SK-N-SH (cell line): Measurements from ENCODE around the gene MTHFD2L. TPM values are rescaled to one million over a fixed set of nuclear protein-coding genes. Genes with fewer than 3 reads are reported as not detected.

Experiments
- CTCF ChIA-PET: fragments of 300-600, 350-600 bp; formaldehyde crosslinking; extraction: SDS; loops from one replicate; lab custom pipeline; 2021; lab: Yijun Ruan, JAX
- POLR2A ChIA-PET: fragments of 350-600 bp; sonication (Branson Sonifier 250); formaldehyde crosslinking; extraction: SDS; loops from one replicate; lab custom pipeline; 2020; ENCODE audit warnings: antibody characterized with exemption, inconsistent platforms; lab: Yijun Ruan, JAX
- DNase-seq: peaks from one replicate; pipeline ENCODE4 v3.0.0; 2012
- H2AFZ ChIP-seq: fragments of 200-600 bp; sonication (generic); 2 replicates; pipeline ENCODE4 v1.8.1; 2016; ENCODE audit warnings: antibody characterized with exemption, mild to moderate bottlenecking, low read depth
- H3F3A ChIP-seq: fragments of 200-600 bp; sonication (generic); replicated peaks from 2 replicates; pipeline ENCODE3; 2016; ENCODE audit warnings: antibody characterized with exemption, mild to moderate bottlenecking; ENCODE audit not compliant: insufficient read depth
- H3K27ac ChIP-seq, 2 experiments: fragments of 200-500 bp in 1 of 2; fragments of 200-600 bp in 1 of 2; sonication (Bioruptor generic) in 1 of 2; sonication (generic), shearing (Covaris generic) in 1 of 2; 2 replicates each; pipeline versions ENCODE4 v1.5.1 to v1.6.1; 2014 to 2016; ENCODE audit warnings: low read depth in 2 of 2, inconsistent platforms in 1 of 2, low read length in 1 of 2, mild to moderate bottlenecking in 1 of 2, mixed read lengths in 1 of 2
- H3K27me3 ChIP-seq: fragments of 200-600 bp; sonication (generic), shearing (Covaris generic); 2 replicates; pipeline ENCODE4 v1.6.1; 2016; ENCODE audit warnings: mixed run types; ENCODE audit not compliant: insufficient read depth
- H3K36me3 ChIP-seq, 2 experiments: fragments of 200-500 bp in 1 of 2; fragments of 200-600 bp in 1 of 2; sonication (Bioruptor generic) in 1 of 2; sonication (generic) in 1 of 2; replicated peaks in 1 of 2; 2 replicates each; pipeline versions ENCODE3 to v1.5.1; 2014 to 2016; ENCODE audit warnings: low read length in 1 of 2, mild to moderate bottlenecking in 1 of 2; ENCODE audit not compliant: insufficient read depth in 2 of 2, control insufficient read depth in 1 of 2
- H3K4me1 ChIP-seq, 2 experiments: fragments of 200-500 bp in 1 of 2; fragments of 200-600 bp in 1 of 2; sonication (Bioruptor generic) in 1 of 2; sonication (generic), shearing (Covaris generic) in 1 of 2; 2 replicates each; pipeline versions ENCODE4 v1.5.1 to v1.6.1; 2014 to 2016; ENCODE audit warnings: low read depth in 1 of 2, low read length in 1 of 2, mixed run types in 1 of 2; ENCODE audit not compliant: insufficient read depth in 2 of 2, control insufficient read depth in 1 of 2
- H3K4me2 ChIP-seq: fragments of 200-600 bp; sonication (generic), shearing (Covaris generic); 2 replicates; pipeline ENCODE4 v1.6.1; 2017; ENCODE audit warnings: mixed run types
- H3K4me3 ChIP-seq, 2 experiments: fragments of 200-500 bp in 1 of 2; fragments of 200-600 bp in 1 of 2; sonication (Bioruptor generic) in 1 of 2; sonication (generic), shearing (Covaris generic) in 1 of 2; 2 replicates each; pipeline versions ENCODE4 v1.5.1 to v1.8.1; 2014 to 2016; ENCODE audit warnings: low read depth in 2 of 2, inconsistent platforms in 1 of 2, low read length in 1 of 2, mild to moderate bottlenecking in 1 of 2, mixed read lengths in 1 of 2, moderate library complexity in 1 of 2
- H3K79me2 ChIP-seq: fragments of 200-600 bp; sonication (generic); 2 replicates; pipeline ENCODE4 v1.8.1; 2017; ENCODE audit warnings: mild to moderate bottlenecking; ENCODE audit not compliant: insufficient read depth
- H3K9ac ChIP-seq: fragments of 200-600 bp; sonication (generic); 2 replicates; pipeline ENCODE4 v1.6.1; 2017; ENCODE audit warnings: mixed run types
- H3K9me2 ChIP-seq: fragments of 200-600 bp; sonication (generic); 2 replicates; pipeline ENCODE4 v1.6.1; 2017; ENCODE audit warnings: mixed run types
- H3K9me3 ChIP-seq: fragments of 200-600 bp; sonication (generic); 2 replicates; pipeline ENCODE4 v1.6.1; 2017; ENCODE audit warnings: mixed run types, mild to moderate bottlenecking, moderate library complexity
- H4K20me1 ChIP-seq: fragments of 200-600 bp; sonication (generic); 2 replicates; pipeline ENCODE4 v1.6.1; 2017; ENCODE audit warnings: mild to moderate bottlenecking, mixed run types; ENCODE audit not compliant: insufficient read depth
- CHD2 ChIP-seq: fragments of 150-350 bp; IDR thresholded peaks from 2 replicates; pipeline ENCODE4 v1.6.1; 2018; ENCODE audit warnings: low read length; ENCODE audit not compliant: partially characterized antibody
- ELF1 ChIP-seq: IDR thresholded peaks from 2 replicates; pipeline ENCODE4 v1.4.0; 2012
- EP300 ChIP-seq, 2 experiments: IDR thresholded peaks; 2 replicates each; pipeline versions ENCODE4 v1.4.0 to v1.6.1; 2012; ENCODE audit warnings: borderline replicate concordance in 1 of 2, low read depth in 1 of 2, low read length in 1 of 2
- FOSL2 ChIP-seq: IDR thresholded peaks from 2 replicates; pipeline ENCODE4 v1.4.0; 2012; ENCODE audit warnings: low read depth, mild to moderate bottlenecking, moderate library complexity, borderline replicate concordance
- JUND ChIP-seq: IDR thresholded peaks from 2 replicates; pipeline ENCODE4 v1.4.0; 2012
- NFIC ChIP-seq: IDR thresholded peaks from 2 replicates; pipeline ENCODE4 v1.4.0; 2012; ENCODE audit warnings: borderline replicate concordance
- PBX3 ChIP-seq: IDR thresholded peaks from 2 replicates; pipeline ENCODE4; 2012
- REST ChIP-seq: IDR thresholded peaks from 2 replicates; pipeline ENCODE4 v1.6.1; 2012; ENCODE audit warnings: mild to moderate bottlenecking, low read depth, low read length, moderate library complexity
- SIN3A ChIP-seq: IDR thresholded peaks from 2 replicates; pipeline ENCODE4 v1.6.1; 2012; ENCODE audit warnings: low read depth, mild to moderate bottlenecking, low read length, moderate library complexity, borderline replicate concordance
- TCF12 ChIP-seq: IDR thresholded peaks from 2 replicates; pipeline ENCODE4 v1.4.0; 2012
- TEAD4 ChIP-seq: IDR thresholded peaks from 2 replicates; pipeline ENCODE4 v1.4.0; 2012; ENCODE audit warnings: mild to moderate bottlenecking, borderline replicate concordance; ENCODE audit not compliant: insufficient read depth
- YY1 ChIP-seq: IDR thresholded peaks from 2 replicates; pipeline ENCODE4 v1.4.0; 2012; ENCODE audit warnings: low read depth, mild to moderate bottlenecking
- ZBTB33 ChIP-seq: IDR thresholded peaks from 2 replicates; pipeline ENCODE4 v1.4.0; 2012; ENCODE audit warnings: low read depth, borderline replicate concordance
- WGBS: methylation state at CpG from one replicate; pipeline ENCODE4 v1.1.6; 2017; ENCODE audit warnings: low lambda C conversion rate; 5-methylcytosine and 5-hydroxymethylcytosine counted together
- polyA plus RNA-seq, 3 experiments: library from polyadenylated mRNA; depleted of rRNA; stranded (reverse); fragments of >200 nt; gene quantifications; 2 replicates each; pipeline ENCODE4 v1.2.3, GENCODE V29; 2012

Gene MTHFD2L
- polyA plus RNA-seq, 1 of the 3 experiments (the other 2 are of a cell fraction): 4.8 TPM

GRCh38 chr4:74282926-74283325 is 125.0 kb downstream of the MTHFD2L start (continued):
- TF ChIP-seq REST: no peak

GRCh38 chr4:74283614-74284013 is 125.7 kb downstream of the MTHFD2L start:
- no peak for DNase-seq
- CTCF ChIA-PET: no interaction called here
- H3K27me3 ChIP-seq: no peaks in the 10 kb centered on the region
- peak overlapping the region; percentile 17 to 38; a peak in 2 of 4 replicates for H3K4me3 ChIP-seq
- no peaks in the 10 kb centered on the region for H3K9me2 ChIP-seq
- no peak overlapping the region for H2AFZ ChIP-seq
- no peaks in the 10 kb centered on the region for H3K79me2 ChIP-seq
- peak overlapping the region; percentile 62; the same call in 1 of the 2 replicates for H3K4me2 ChIP-seq
- 5% methylated on average over 2 of the region's 2 CpGs for WGBS
- H3K36me3 ChIP-seq: no peaks in the 10 kb centered on the region
- H3K27ac ChIP-seq: peak overlapping the region; percentile 51 to 77; a peak in 3 of 4 replicates
- no peaks in the 10 kb centered on the region for H3K9me3 ChIP-seq
- TF ChIP-seq CHD2 (no peak), JUND (peak; percentile 91), PBX3 (peak; percentile 96), SIN3A (peak; percentile 42; the same call in 1 of the 2 replicates), REST (peak; percentile 12; the same call in 1 of the 2 replicates), ZBTB33 (peak; percentile 31; the same call in 1 of the 2 replicates), EP300 (IDR thresholded peaks at IDR 0.05; ENCODE audit: borderline replicate concordance in 1 of 2, low read depth in 1 of 2, low read length in 1 of 2) (peak in 1 of 2 experiments; percentile 73; a peak in 1 of 4 replicates), NFIC (peak; percentile 79), ELF1 (no peak), YY1 (no peak), TCF12 (peak; percentile 78), FOSL2 (peak; percentile 86), TEAD4 (0 out of 2 replicates have a peak, but pooled peaks have one; percentile 39)
- H3F3A ChIP-seq: peaks cover 16% of the 10 kb centered on the region
- peaks cover 7% of the 10 kb centered on the region; the same call in 1 of the 2 replicates for H4K20me1 ChIP-seq
- H3K9ac ChIP-seq: no peak overlapping the region; the same call in 1 of the 2 replicates
- H3K4me1 ChIP-seq: 0 out of 4 replicates have a peak, but pooled peaks cover 0 to 3% of the 10 kb centered on the region in 2 experiments
- POLR2A ChIA-PET: no interaction called here
